Adrenal gland (tissue), 12 donors: ENCODE data around the gene ESRRB. TPM values are rescaled to one million over a fixed set of nuclear protein-coding genes. Genes with fewer than 3 reads are reported as not detected.

ENCODE experiments used
- DNase-seq, 7 donors: peaks; one replicate each; pipeline ENCODE4 v3.0.0-alpha.2; 2019 to 2020
- H3K27ac ChIP-seq, 5 donors: fragments of 200-600 bp; sonication (generic) in 4 of 5; 1 replicate in 3 of 5; 2 replicates in 2 of 5; pipeline versions ENCODE4 v1.5.1 to v1.8.0; 2016 to 2020; ENCODE audit warnings: mild to moderate bottlenecking in 1 of 5
- H3K27me3 ChIP-seq: fragments of 200-600 bp; 2 replicates; pipeline ENCODE4 v1.8.0; 2021
- H3K36me3 ChIP-seq, 2 donors: fragments of 200-600 bp; replicated peaks in 1 of 2; 1 replicate in 1 of 2; 2 replicates in 1 of 2; pipeline versions ENCODE4 v1.5.1 to v1.8.0; 2018 to 2022
- H3K4me1 ChIP-seq, 2 donors: fragments of 200-600 bp; replicated peaks in 1 of 2; 1 replicate in 1 of 2; 2 replicates in 1 of 2; pipeline versions ENCODE4 v1.5.1 to v1.8.0; 2018 to 2021
- H3K4me3 ChIP-seq, 4 donors: fragments of 200-600 bp; sonication (generic) in 3 of 4; one replicate each; pipeline ENCODE4 v1.5.1; 2016 to 2018
- H3K9me3 ChIP-seq, 3 donors: fragments of 200-600 bp; sonication (generic) in 1 of 3; replicated peaks in 1 of 3; 1 replicate in 2 of 3; 2 replicates in 1 of 3; pipeline versions ENCODE4 v1.5.1 to v1.8.0; 2016 to 2021
- POLR2A ChIP-seq, 2 donors: fragments of 450-650 bp; IDR thresholded peaks; one replicate each; pipeline ENCODE4 v1.6.1; 2017; ENCODE audit warnings: antibody characterized with exemption in 2 of 2, mild to moderate bottlenecking in 2 of 2, moderate library complexity in 1 of 2
- WGBS, 4 donors: extraction: QIAGEN DNeasy Blood & Tissue Kit in 2 of 4; methylation state at CpG; one replicate each; pipeline versions ENCODE4 v1.1.5 to v1.1.7; 2013 to 2017; 5-methylcytosine and 5-hydroxymethylcytosine counted together
- intact Hi-C, 2 donors: fragments of 100-400 bp; cut with DNase I; formaldehyde crosslinking; loops; one replicate each; pipeline versions ENCODE4 v1.14.1 to v1.15.0; 2022 to 2023
- polyA plus RNA-seq, 3 donors: library from polyadenylated mRNA; stranded (reverse); fragments of 200-250 nt in 2 of 3; fragments of 350-450 nt in 1 of 3; fragmentation: Illumina TruSeq in 1 of 3; extraction: RNeasy Lipid Tissue Mini Kit (QIAGEN cat#74804) in 1 of 3; gene quantifications; one replicate each; pipeline ENCODE4 v1.2.3, GENCODE V29; 2013 to 2014
- total RNA-seq, 9 donors: library from RNA; depleted of rRNA in 4 of 9; stranded (reverse); fragments of >200 nt in 4 of 9; fragments of 120-200 nt in 1 of 9; fragmentation: NEBNext Ultra II Directional in 1 of 9; extraction: Animal tissue kit (Norgen Biotek cat#: 25700) in 1 of 9; gene quantifications; one replicate each; pipeline versions ENCODE4 v1.1.0 to v1.2.4, GENCODE V29; 2013 to 2023
- TF ChIP-seq, protein P1 (sequence below), 6 experiments: fragments of 450-650 bp in 4 of 6; fragments of 200-600 bp in 2 of 6; sonication (generic) in 1 of 6; IDR thresholded peaks; 1 replicate in 5 of 6; 2 replicates in 1 of 6; pipeline versions ENCODE4 v1.5.1 to v1.8.0; 2016 to 2021; ENCODE audit warnings: antibody characterized with exemption in 6 of 6, mild to moderate bottlenecking in 2 of 6, moderate library complexity in 1 of 6
- donor health status: healthy with polysubstance abuse.
- donor health status: Bipolar disorder and iron deficiency.
- donor health status: DM: yes; HTN: yes; CAD: no.
- donor health status: DM: no; HTN: no; CAD: no.
- donor health status: DM: no; HTN: no; CAD: no.
- donor health status: DM: yes; HTN: yes; CAD: no.

The ESRRB gene
- total and polyA plus RNA-seq, 12 donors: 0.06 to 0.55 (median 0.23) TPM; not detected in 5

DNA sequence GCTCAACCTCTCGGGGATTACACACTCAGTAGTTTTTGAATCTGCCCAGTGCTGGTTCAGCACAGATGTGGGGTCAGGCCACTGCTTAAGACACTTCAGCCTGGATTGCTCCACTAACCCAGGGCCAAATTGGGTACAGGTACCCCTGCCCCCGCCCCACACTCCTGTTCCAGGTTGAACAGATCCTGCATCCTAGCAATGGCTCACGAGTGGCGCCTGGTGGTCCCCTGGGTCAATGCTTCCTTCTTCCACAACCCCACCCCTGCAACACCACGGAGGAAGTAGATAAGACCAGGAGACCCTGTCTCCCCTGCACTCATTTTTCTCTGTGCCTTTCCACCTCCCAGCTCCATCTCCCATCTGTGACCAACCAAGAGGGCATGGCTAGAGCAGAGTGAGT, 108.4 kb downstream of the ESRRB start:
- no peak for DNase-seq
- no peak overlapping the region for H3K4me3 ChIP-seq
- 70 to 79% (median 75%) methylated on average over 3 to 5 of the region's 5 CpGs for WGBS, 4 donors
- no peaks in the 10 kb centered on the region for H3K4me1 ChIP-seq
- no peaks in the 10 kb centered on the region for H3K9me3 ChIP-seq
- no peaks in the 10 kb centered on the region for H3K36me3 ChIP-seq
- no peak overlapping the region for H3K27ac ChIP-seq
- intact Hi-C loops: no loop called here
- H3K27me3 ChIP-seq: no peaks in the 10 kb centered on the region
- TF ChIP-seq POLR2A (IDR thresholded peaks at IDR 0.05): no peak
- TF ChIP-seq, protein P1, sequence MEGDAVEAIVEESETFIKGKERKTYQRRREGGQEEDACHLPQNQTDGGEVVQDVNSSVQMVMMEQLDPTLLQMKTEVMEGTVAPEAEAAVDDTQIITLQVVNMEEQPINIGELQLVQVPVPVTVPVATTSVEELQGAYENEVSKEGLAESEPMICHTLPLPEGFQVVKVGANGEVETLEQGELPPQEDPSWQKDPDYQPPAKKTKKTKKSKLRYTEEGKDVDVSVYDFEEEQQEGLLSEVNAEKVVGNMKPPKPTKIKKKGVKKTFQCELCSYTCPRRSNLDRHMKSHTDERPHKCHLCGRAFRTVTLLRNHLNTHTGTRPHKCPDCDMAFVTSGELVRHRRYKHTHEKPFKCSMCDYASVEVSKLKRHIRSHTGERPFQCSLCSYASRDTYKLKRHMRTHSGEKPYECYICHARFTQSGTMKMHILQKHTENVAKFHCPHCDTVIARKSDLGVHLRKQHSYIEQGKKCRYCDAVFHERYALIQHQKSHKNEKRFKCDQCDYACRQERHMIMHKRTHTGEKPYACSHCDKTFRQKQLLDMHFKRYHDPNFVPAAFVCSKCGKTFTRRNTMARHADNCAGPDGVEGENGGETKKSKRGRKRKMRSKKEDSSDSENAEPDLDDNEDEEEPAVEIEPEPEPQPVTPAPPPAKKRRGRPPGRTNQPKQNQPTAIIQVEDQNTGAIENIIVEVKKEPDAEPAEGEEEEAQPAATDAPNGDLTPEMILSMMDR (IDR thresholded peaks at IDR 0.05): no peak

DNA sequence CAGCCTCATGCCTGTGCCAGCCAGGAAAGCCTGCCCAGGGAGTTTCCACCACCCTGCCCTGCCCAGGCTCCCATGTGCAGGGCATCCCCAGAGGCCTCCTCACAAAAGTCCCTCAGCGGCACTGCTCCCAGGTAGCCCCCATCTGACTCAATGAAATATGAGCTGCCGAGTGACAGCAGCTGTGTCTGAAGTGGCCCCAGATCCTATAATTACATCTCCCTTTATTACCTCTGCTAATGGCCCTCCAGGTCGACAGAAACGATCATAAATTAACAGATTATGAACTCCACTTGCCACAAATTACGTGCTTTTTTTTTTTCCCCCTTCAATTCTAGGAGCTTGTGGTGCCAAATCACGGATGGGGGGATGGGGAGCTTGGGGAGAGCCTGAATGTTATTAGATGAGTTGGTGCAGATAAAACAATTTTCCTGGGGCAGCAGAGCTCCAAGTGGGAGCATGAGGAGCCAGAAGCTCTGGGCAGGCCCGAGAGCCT, 110.4 kb downstream of the ESRRB start:
- Histone ChIP-seq H3K36me3 (no peaks in the 10 kb centered on the region), H3K4me3 (no peak overlapping the region), H3K9me3 (no peaks in the 10 kb centered on the region), H3K4me1 (no peaks in the 10 kb centered on the region), H3K27ac (no peak overlapping the region), H3K27me3 (no peaks in the 10 kb centered on the region)
- TF ChIP-seq, protein P1 (IDR thresholded peaks at IDR 0.05): no peak
- TF ChIP-seq POLR2A (IDR thresholded peaks at IDR 0.05): no peak
- WGBS, 4 donors: 58 to 71% (median 66%) methylated on average over 6 to 7 of the region's 7 CpGs
- intact Hi-C loops: no loop called here
- DNase-seq: no peak

DNA sequence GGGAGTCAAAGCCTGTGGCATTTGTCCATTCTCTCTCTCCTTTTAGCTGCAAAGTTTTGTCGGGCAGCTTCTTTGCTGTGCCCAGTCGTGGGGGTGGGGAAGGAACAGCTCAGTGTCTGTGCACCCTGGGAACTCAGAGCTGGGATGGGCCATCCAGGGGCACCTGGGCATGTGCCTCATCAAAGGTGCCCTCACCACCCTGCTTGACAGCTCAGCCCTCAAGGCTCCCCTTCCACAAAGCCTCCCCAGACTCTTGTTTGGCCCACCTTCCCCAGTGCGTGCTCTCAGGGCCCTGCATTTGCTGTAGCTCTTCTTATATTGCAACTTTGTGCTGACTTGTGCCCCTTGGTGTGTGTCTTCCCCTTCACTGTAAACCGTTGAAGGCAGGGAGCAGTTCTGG, 112.6 kb downstream of the ESRRB start:
- no peaks in the 10 kb centered on the region for H3K9me3 ChIP-seq
- WGBS, 4 donors: 68 to 95% (median 89%) methylated on average over 2 to 4 of the region's 4 CpGs
- no peak overlapping the region for H3K4me3 ChIP-seq
- no peaks in the 10 kb centered on the region for H3K27me3 ChIP-seq
- H3K4me1 ChIP-seq: no peaks in the 10 kb centered on the region
- intact Hi-C loops: no loop called here
- DNase-seq: no peak
- no peak overlapping the region for H3K27ac ChIP-seq
- no peak for TF ChIP-seq POLR2A (IDR thresholded peaks at IDR 0.05)
- TF ChIP-seq, protein P1 (IDR thresholded peaks at IDR 0.05): no peak
- H3K36me3 ChIP-seq: no peaks in the 10 kb centered on the region

DNA sequence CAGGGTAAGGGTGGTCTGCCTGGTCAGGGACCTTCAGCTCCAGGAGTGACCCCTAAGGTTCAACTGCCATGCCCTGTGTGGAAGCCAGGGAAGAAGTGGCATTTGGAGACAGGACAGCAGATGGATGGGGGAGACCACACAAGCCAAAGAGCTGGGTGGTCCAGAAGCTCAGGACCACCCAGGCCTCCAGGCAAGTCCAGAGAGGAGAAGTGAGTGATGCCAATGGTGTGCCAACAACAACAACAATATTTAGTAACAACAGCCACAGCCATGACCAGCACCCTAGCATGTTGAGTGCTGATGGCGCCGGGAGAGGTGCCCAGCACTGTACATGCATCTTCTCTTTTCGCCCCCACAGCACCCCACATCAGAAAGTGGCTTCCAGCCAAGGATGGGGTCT, 113.7 kb downstream of the ESRRB start:
- no peak for DNase-seq
- 82 to 91% (median 90%) methylated on average over 2 to 3 of the region's 3 CpGs for WGBS, 4 donors
- no peaks in the 10 kb centered on the region for H3K36me3 ChIP-seq
- no peaks in the 10 kb centered on the region for H3K4me1 ChIP-seq
- no peak overlapping the region for H3K4me3 ChIP-seq
- H3K27ac ChIP-seq: no peak overlapping the region
- no peaks in the 10 kb centered on the region for H3K27me3 ChIP-seq
- intact Hi-C loops: no loop called here
- no peak for TF ChIP-seq POLR2A (IDR thresholded peaks at IDR 0.05)
- TF ChIP-seq, protein P1 (IDR thresholded peaks at IDR 0.05): no peak
- no peaks in the 10 kb centered on the region for H3K9me3 ChIP-seq
